ENCODE results near the gene BRIP1. TPM values are rescaled to one million over a fixed set of nuclear protein-coding genes. Genes with fewer than 3 reads are reported as not detected.

BRIP1 gene
- total RNA-seq (2022; extraction: Qiagen RNA extraction; ENCODE audit: low read depth) = 1.8 to 4.6 TPM (median 4.3 TPM) in 5 replicates

DNA sequence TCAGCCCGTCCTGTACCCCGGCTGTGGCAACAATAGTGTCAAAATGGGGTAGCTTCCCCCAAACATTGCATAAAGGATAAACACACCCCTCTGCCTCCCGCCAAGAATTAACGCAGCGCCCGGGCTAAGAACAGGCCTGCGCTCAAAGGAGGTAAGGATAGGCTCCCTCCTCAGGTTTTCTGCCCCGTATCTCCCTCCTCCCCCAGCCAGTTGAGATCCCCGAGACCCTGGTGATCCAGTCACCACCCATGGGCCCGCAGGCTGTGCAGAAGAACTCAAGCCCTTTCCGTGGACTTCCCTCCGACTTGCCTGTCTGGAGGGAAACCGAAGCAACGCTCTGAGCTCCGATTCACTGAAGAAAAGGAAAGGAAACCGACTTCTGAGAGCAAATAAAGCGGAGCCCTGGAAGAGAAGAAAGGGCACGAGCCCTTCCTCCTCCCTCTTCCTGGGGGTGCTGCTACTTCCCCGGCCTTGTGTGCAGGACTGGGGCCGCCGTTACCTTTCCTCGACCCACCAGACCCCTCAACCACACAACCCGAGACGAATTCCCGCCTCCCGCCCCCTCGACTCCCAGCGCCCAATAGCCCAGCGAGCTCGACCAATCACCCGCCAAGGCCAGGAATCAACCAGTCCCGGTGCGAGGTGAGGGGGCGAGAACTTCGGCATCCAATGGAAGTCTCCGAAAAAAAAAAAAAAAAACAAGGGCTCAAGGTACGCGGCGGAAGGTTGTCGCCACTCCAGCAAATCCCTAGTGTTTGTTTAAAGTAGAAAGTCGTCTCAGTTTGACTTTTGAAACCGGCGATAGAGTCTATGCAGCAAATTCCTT, at the start of gene BRIP1:
Gene BRIP1 (minus strand): TSS at position 554 of the 826 bp plus-strand sequence. CDS start 1,989 bp downstream, outside the sequence.

Other genes with a start within 250 kb of the BRIP1 start
- 8.3 to 13.6 TPM (median 13.2 TPM) in 5 replicates for gene INTS2, start 64.5 kb upstream of the BRIP1 start, total RNA-seq (2022; extraction: Qiagen RNA extraction; ENCODE audit: low read depth)
- gene MED13, start 201.8 kb upstream of the BRIP1 start, total RNA-seq (2022; extraction: Qiagen RNA extraction; ENCODE audit: low read depth) = 13.8 to 23.4 TPM (median 22.0 TPM) in 5 replicates